HG03280 (cell line): ENCODE measurements around the gene ZNF626.
"Not testable (repeated sequence)": the region's sequence is repeated elsewhere in the genome, so short reads cannot be mapped to it uniquely, and the experiment has no call there.

Experiments used
- ATAC-seq: cut with Tn5 transposase; IDR thresholded peaks from one replicate; pipeline ENCODE4 v1.9.1; 2021; ENCODE audit warnings: mild to moderate bottlenecking, moderate library complexity; ENCODE audit not compliant: unreplicated experiment

ZNF626 gene

DNA sequence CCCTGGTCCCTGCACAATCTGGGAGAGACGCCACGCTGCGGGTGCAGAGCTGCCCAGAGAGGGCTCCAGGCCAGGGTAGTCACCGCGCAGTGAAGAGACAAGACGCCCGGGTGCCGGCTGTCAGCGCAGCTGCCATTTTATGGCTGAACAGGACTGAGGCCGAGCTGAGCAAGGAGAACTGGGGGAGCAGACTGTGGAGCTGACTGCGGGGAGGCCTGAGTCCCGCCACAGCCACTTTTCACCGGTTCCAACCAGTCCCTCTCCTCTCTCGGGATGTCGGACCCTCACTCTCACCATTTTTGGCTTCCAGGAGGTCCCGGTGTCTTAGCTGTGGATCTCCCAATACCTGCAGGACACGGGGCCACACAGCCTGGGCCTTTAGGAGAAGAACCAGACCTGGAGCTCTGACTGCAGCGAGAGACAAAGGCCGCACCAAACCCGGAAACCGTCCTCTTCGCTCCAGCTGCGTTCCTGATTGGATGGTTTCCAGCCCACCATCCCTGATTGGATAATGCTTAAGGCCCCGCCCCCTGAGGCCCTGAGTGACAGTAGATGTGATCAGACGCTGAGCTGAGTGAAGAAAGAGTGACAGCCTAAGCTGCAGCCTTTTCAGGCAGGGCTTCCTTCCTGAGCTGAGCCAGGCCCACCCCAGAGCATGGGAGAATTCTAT lies at the start of gene ZNF626:
Gene ZNF626 (minus strand): TSS at position 422 of the 670 bp plus-strand sequence. CDS start 125 bp downstream, at position 297.
- ATAC-seq, result no peak

- ATAC-seq, result no peak
Observed at GRCh38 chr19:20669263-20669662, 7.9 kb upstream of the ZNF626 start.

- ATAC-seq, result no peak
Observed at GRCh38 chr19:20667281-20667680, 5.9 kb upstream of the ZNF626 start.

- no peak for ATAC-seq
Observed at GRCh38 chr19:20664901-20665781, 3.8 kb upstream of the ZNF626 start.

DNA sequence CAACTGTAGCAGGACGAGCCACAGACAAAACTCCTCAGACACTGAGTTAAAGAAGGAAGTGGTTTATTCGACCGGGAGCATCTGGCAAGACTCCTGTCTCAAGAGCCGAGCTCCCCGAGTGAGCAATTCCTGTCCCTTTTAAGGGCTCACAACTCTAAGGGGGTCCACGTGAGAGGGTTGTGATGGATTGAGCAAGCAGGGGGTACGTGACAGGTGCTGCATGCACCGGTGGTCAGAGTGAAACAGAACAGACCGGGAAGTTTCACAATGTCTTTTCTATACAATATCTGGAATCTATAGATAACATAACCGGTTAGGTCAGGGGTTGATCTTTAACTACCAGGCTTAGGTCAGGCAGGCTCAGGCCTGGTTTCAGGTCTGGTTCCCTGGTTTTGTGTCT lies 3.1 kb upstream of the ZNF626 start:
- ATAC-seq, result not testable (repeated sequence)

DNA sequence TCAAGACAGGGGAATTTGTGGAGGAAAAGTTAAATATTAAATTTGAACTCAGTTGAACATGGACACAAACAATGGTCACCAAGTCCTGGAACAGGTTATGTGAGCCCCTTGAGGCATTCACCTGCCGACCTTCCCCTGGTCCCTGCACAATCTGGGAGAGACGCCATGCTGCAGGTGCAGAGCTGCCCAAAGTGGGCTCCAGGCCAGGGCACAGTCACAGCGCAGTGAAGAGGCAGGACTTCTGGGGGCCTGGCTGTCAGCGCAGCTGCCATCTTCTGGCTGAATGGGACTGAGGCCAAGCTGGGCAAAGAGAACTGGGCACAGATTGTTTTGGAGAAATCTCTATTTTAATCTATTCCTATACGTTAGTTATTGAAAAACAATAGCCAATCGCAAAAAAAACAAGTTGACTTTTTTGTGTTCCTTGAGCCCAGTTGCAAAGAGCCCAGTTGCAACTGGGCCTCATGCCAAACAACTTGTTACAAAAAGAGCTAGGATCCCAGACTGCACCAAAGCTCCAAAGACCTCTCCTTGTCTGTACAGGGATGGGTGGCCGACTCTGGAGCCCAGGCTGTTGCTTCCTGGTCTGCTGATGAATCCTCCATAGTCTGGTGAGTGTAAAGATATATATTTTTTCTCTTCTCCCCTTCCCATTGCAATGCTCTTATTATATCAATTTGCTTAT lies 1.2 kb upstream of the ZNF626 start:
- ATAC-seq, result no peak

DNA sequence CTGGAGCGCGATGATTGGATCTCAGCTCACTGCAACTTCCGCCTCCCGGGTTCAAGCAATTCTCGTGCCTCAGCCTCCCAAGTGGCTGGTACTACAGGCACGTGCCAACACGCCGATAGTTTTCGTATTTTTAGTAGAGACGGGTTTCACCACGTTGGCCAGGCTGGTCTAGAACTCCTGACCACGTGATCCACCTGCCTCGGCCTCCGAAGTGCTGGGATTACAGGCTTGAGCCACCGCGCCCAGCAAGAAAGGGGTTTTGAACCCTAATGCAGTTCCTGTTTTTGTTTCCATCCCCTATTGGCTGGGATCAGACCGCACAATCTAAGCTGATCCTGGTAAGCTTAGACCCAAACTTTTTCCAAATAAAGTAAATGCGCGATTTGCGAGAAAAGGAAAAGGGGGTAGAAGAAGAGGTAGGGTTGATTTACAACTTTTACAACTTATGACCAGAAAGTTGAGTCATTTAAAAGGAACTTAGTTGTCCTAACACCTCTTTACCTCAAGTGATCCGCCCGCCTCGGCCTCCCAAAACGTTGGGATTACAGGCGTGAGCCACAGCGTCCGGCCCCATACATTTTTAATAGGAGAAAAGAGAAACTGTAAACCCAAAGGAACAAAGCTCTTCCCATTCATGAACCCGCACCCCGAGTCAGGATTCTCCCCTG lies 764 bp downstream of the ZNF626 start:
- ATAC-seq, result no peak

DNA sequence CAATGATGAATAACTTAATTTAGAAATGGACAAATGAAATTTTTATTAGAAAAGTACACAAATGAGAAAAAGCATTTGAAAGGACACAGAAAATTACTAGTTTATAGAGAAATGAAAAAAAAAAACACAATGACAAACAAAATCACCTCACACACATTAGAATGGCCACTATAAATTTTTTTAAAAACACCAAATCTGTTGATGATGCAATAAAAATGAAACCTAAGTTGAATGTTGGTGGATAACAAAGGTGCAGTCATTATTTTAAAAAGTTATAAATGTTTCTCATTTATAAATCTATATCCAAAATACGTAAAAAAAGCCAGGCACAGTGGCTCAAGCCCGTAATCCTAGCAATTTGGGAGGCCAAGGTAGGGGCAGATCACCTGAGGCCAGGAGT lies 20.8 kb downstream of the ZNF626 start:
- no peak for ATAC-seq

DNA sequence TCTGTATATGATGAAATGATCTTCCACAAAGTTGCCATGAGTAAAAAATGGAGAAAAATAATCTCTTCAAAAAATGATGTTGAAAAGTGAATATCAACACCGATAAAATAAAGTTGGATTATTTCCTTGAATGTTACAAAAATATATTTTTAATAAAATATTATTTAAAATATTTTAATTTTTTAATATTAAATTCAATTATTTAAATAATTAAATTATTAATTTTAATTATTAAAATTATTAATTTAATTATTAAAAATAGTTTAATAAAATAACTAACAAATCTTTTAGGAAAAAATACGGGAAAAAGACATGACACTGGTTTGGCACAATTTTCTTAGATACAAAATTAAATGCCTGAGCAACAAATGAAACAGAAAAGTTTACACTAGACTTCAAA lies 21.3 kb downstream of the ZNF626 start:
- no peak for ATAC-seq

DNA sequence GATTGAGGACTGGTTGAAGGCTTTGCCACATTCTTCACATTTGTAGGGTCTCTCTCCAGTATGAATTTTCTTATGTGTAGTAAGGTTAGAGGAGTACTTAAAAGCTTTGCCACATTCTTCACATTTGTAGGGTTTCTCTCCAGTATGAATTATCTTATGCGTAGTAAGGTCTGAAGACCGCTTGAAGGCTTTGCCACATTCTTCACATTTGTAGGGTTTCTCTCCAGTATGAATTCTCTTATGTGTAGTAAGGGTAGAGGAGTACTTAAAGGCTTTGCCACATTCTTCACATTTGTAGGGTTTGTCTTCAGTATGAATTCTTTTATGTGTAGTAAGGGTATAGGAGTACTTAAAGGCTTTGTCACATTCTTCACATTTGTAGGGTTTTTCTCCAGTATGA lies 36.8 kb downstream of the ZNF626 start:
- ATAC-seq, result not testable (repeated sequence)

GRCh38 chr19:20616071-20616470 lies 45.3 kb downstream of the ZNF626 start:
- ATAC-seq, result no peak

DNA sequence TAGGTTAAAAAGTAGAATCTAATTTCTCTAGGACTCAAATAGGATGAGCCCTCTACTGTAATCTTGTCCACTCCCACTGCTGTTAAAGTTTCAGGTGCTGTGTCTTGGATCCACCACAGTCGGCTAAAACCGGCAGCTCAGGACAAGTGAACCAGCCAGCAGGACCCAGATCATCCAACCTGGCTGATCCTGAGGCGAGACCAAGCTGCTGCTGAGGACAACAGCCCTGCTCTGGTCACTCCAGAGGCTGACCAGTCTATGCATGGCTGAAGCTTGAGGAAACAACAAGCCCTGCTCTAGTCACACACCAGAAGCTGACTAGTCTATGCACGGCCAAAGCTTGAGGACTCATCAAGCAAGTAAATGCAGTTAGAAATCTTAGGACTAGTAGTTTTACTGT lies 46.4 kb downstream of the ZNF626 start:
- not testable (repeated sequence) for ATAC-seq

DNA sequence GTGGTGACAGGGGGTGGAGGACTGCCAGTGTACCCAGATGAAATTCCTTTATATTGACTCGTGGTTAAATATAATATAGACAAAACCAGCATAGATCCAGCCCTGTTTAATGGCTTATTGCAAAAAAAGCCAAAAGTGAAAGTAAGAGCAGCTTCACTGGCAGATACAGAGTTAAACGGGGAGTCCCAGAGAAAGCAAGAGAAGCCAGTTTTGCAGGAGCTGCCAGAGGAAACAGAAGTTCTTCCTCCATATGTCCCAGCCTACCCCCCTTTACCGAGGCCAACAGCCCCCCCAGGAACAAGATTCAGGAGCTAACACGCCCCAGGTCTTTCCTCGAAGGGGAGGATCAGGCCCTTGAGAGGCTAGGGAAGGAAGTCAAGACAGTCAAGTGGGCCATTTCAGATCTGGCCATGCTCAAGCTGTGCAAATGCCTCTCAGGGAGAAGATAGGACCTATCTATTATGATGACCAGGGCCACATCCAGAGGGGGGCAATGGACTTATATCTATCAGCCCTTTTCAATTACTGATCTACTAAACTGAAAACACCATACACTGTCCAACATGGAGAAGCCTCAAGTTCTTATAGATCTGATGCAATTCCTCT lies 48.6 kb downstream of the ZNF626 start:
- ATAC-seq, result no peak

GRCh38 chr19:20611866-20612265 lies 49.5 kb downstream of the ZNF626 start:
- no peak for ATAC-seq

DNA sequence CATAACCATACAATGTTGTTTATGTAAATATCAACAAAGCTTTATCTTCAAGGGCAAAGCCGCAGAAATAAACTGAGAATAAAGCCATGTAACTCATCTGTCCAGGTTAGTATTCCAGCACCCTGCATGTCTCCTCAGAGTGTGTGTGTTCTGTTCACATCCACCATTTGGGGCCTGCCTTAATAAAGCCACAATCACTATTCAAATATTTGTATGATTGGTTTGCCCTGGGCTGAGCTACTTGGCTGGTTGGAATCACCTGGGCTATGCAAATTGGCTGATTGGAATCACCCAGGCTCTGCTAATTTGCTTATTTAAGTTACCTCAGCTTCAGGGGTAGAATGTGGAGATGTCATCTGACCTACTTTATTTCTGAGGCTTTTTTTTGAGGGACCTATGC lies 53.4 kb downstream of the ZNF626 start:
- ATAC-seq, result no peak
